ENCODE measurements around the gene PNPLA5.

PNPLA5 gene

GRCh38 chr22:43835736-43836135 lies 56.1 kb downstream of the PNPLA5 start:
- no peak for DNase-seq

GRCh38 chr22:43835166-43835565 lies 56.6 kb downstream of the PNPLA5 start:
- DNase-seq, result no peak

- no peak for DNase-seq
Measured at GRCh38 chr22:43833286-43834240, 58.2 kb downstream of the PNPLA5 start.

- DNase-seq, result no peak
Measured at GRCh38 chr22:43832393-43833265, 59.2 kb downstream of the PNPLA5 start.

- no peak for DNase-seq
Measured at GRCh38 chr22:43831561-43832392, 60.0 kb downstream of the PNPLA5 start.

GRCh38 chr22:43830931-43831560 lies 60.8 kb downstream of the PNPLA5 start:
- DNase-seq, result peak; percentile 47

- no peak for DNase-seq
Measured at GRCh38 chr22:43829904-43830851, 61.6 kb downstream of the PNPLA5 start.

Measured in RPMI8226 (cell line).